Transverse colon (tissue), 4 donors: ENCODE data around the gene AP4B1. TPM values are rescaled to one million over a fixed set of nuclear protein-coding genes. Genes with fewer than 3 reads are reported as not detected.
A peak's percentile ranks its signal among the peaks of the same experiment; 100 is the strongest.

Experiments used
- DNase-seq: peaks from one replicate; pipeline ENCODE4 v3.0.0-alpha.2; 2019
- H3K27ac ChIP-seq, 4 donors: fragments of 200-600 bp; sonication (generic); 2 replicates each; pipeline ENCODE4 v1.5.1; 2016 to 2018; ENCODE audit warnings: inconsistent platforms in 4 of 4
- H3K27me3 ChIP-seq: fragments of 200-600 bp; sonication (generic); 2 replicates; pipeline ENCODE4 v1.5.1; 2017; ENCODE audit warnings: inconsistent platforms
- H3K36me3 ChIP-seq, 4 donors: fragments of 200-600 bp; sonication (generic); 2 replicates each; pipeline ENCODE4 v1.5.1; 2017 to 2019; ENCODE audit warnings: inconsistent platforms in 4 of 4
- H3K4me1 ChIP-seq, 4 donors: fragments of 200-600 bp; sonication (generic); 2 replicates each; pipeline ENCODE4 v1.5.1; 2017 to 2020; ENCODE audit warnings: inconsistent platforms in 4 of 4
- H3K4me3 ChIP-seq, 4 donors: fragments of 200-600 bp; sonication (generic); 1 replicate in 1 of 4; 2 replicates in 3 of 4; pipeline versions ENCODE4 v1.5.1 to v1.6.1; 2017 to 2019; ENCODE audit warnings: inconsistent platforms in 4 of 4
- H3K9me3 ChIP-seq, 2 donors: fragments of 200-600 bp; sonication (generic); 2 replicates each; pipeline ENCODE4 v1.5.1; 2017 to 2019; ENCODE audit warnings: inconsistent platforms in 2 of 2
- CTCF ChIP-seq, 5 experiments: fragments of 200-600 bp in 3 of 5; fragments of 450-650 bp in 2 of 5; sonication (generic) in 3 of 5; IDR thresholded peaks; 1 replicate in 2 of 5; 2 replicates in 3 of 5; pipeline ENCODE4 v1.5.1; 2016 to 2017; ENCODE audit warnings: antibody characterized with exemption in 5 of 5, inconsistent platforms in 3 of 5, mild to moderate bottlenecking in 2 of 5, moderate library complexity in 1 of 5
- EP300 ChIP-seq: sonication (generic); formaldehyde crosslinking; IDR thresholded peaks from one replicate; pipeline ENCODE4 v1.6.1; 2017; ENCODE audit warnings: antibody characterized with exemption, low read depth
- POLR2A ChIP-seq: fragments of 450-650 bp; IDR thresholded peaks from one replicate; pipeline ENCODE4 v1.6.1; 2016; ENCODE audit warnings: antibody characterized with exemption, mild to moderate bottlenecking, moderate library complexity
- POLR2AphosphoS5 ChIP-seq, 3 donors: sonication (generic); formaldehyde crosslinking; IDR thresholded peaks; one replicate each; pipeline ENCODE4 v1.6.1; 2016; ENCODE audit warnings: antibody characterized with exemption in 3 of 3
- WGBS, 2 donors: methylation state at CpG; one replicate each; pipeline ENCODE4 v1.1.5; 2018; ENCODE audit warnings: low coverage in 1 of 2; 5-methylcytosine and 5-hydroxymethylcytosine counted together
- in situ Hi-C, 4 donors: fragments of 200-750 bp; cut with MboI; loops; one replicate each; pipeline versions ENCODE4 v1.15.0 to v1.15.1; 2017; ENCODE audit warnings: low sequenced_read_pairs in 3 of 4, low pct_ligation_motif_present in 1 of 4, low pct_unique_long_range_greater_than_20kb in 1 of 4
- intact Hi-C: fragments of 100-400 bp; cut with DNase I; formaldehyde crosslinking; loops from one replicate; pipeline ENCODE4 v1.15.1; 2023; ENCODE audit warnings: low total_unique reads
- total RNA-seq, 4 donors: library from RNA; depleted of rRNA; stranded (reverse); fragments of >200 nt; gene quantifications; one replicate each; pipeline ENCODE4 v1.1.0, GENCODE V29; 2016

The AP4B1 gene
- total RNA-seq, 4 donors from 2014 or later, result 7.2 to 37.2 (median 16.5) TPM

- H3K4me3 ChIP-seq, result no peak overlapping the region
- intact Hi-C loops (no loop called here), in situ Hi-C loops (no loop called here)
- no peak overlapping the region for H3K27ac ChIP-seq
- WGBS, 2 donors, result 77 to 91% methylated on average over 3 to 4 of the region's 4 CpGs
- H3K9me3 ChIP-seq, result no peaks in the 10 kb centered on the region
- H3K36me3 ChIP-seq, result no peaks in the 10 kb centered on the region
- no peaks in the 10 kb centered on the region for H3K4me1 ChIP-seq
- TF ChIP-seq EP300, result no peak
- no peak for TF ChIP-seq CTCF (IDR thresholded peaks at IDR 0.05)
- TF ChIP-seq POLR2AphosphoS5 (IDR thresholded peaks at IDR 0.05), result no peak
- no peak for TF ChIP-seq POLR2A
- no peaks in the 10 kb centered on the region for H3K27me3 ChIP-seq
- no peak for DNase-seq
Observed at GRCh38 chr1:113868387-113869083, 36.1 kb downstream of the AP4B1 start.

GRCh38 chr1:113861641-113862040 is 43.0 kb downstream of the AP4B1 start:
- Histone ChIP-seq H3K4me1 (peaks cover 0 to 20% (median 0%) of the 10 kb centered on the region in 4 donors), H3K4me3 (no peak overlapping the region), H3K27ac (no peak overlapping the region), H3K27me3 (no peaks in the 10 kb centered on the region), H3K9me3 (no peaks in the 10 kb centered on the region), H3K36me3 (no peaks in the 10 kb centered on the region)
- intact Hi-C loops, result no loop called here
- in situ Hi-C loops, result no loop called here
- TF ChIP-seq EP300, result no peak
- TF ChIP-seq CTCF (IDR thresholded peaks at IDR 0.05), result no peak
- TF ChIP-seq POLR2A, result no peak
- no peak for TF ChIP-seq POLR2AphosphoS5 (IDR thresholded peaks at IDR 0.05)
- DNase-seq, result no peak
- 95 to 100% methylated on average over 5 of the region's 5 CpGs for WGBS, 2 donors

- Histone ChIP-seq H3K27ac (peak overlapping the region in 1 of 4 donors; percentile 16), H3K4me3 (no peak overlapping the region), H3K4me1 (peaks cover 0 to 20% (median 0%) of the 10 kb centered on the region in 4 donors), H3K36me3 (no peaks in the 10 kb centered on the region), H3K9me3 (no peaks in the 10 kb centered on the region), H3K27me3 (no peaks in the 10 kb centered on the region)
- in situ Hi-C loops (no loop called here), intact Hi-C loops (no loop called here)
- no peak for DNase-seq
- 63 to 67% methylated on average over 3 of the region's 3 CpGs for WGBS, 2 donors
- TF ChIP-seq POLR2A (no peak), POLR2AphosphoS5 (IDR thresholded peaks at IDR 0.05) (no peak), CTCF (IDR thresholded peaks at IDR 0.05) (no peak), EP300 (no peak)
Observed at GRCh38 chr1:113860891-113861290, 43.7 kb downstream of the AP4B1 start.

GRCh38 chr1:113859478-113860175 is 45.0 kb downstream of the AP4B1 start:
- no peaks in the 10 kb centered on the region for H3K36me3 ChIP-seq
- in situ Hi-C loops, result no loop called here
- intact Hi-C loops, result no loop called here
- no peak overlapping the region for H3K4me3 ChIP-seq
- DNase-seq, result no peak
- peak overlapping the region in 3 of 4 donors; percentile 2 to 26 (median 16) for H3K27ac ChIP-seq
- H3K4me1 ChIP-seq, result peaks cover 0 to 20% (median 0%) of the 10 kb centered on the region in 4 donors
- H3K9me3 ChIP-seq, result no peaks in the 10 kb centered on the region
- 57 to 59% methylated on average over 3 of the region's 3 CpGs for WGBS, 2 donors
- no peaks in the 10 kb centered on the region for H3K27me3 ChIP-seq
- TF ChIP-seq POLR2AphosphoS5 (IDR thresholded peaks at IDR 0.05), result no peak
- TF ChIP-seq POLR2A, result no peak
- TF ChIP-seq EP300, result no peak
- no peak for TF ChIP-seq CTCF (IDR thresholded peaks at IDR 0.05)
